Loucy (cell line): ENCODE data around the gene CST9.

Experiments
- H2AFZ ChIP-seq: fragments of 200-600 bp; sonication (generic); 2 replicates; pipeline ENCODE4 v1.6.0; 2016; ENCODE audit warnings: antibody characterized with exemption, mild to moderate bottlenecking, low read length, moderate library complexity
- H3F3A ChIP-seq: fragments of 200-600 bp; 2 replicates; pipeline ENCODE4 v1.6.0; 2016; ENCODE audit warnings: antibody characterized with exemption, low read depth, mild to moderate bottlenecking
- H3K27me3 ChIP-seq: fragments of 200-600 bp; sonication (generic); 2 replicates; pipeline ENCODE4 v1.6.1; 2014; ENCODE audit warnings: low read length, mild to moderate bottlenecking; ENCODE audit not compliant: insufficient read depth, poor library complexity, severe bottlenecking
- H3K36me3 ChIP-seq: fragments of 200-600 bp; sonication (generic); 2 replicates; pipeline ENCODE4 v1.6.1; 2016; ENCODE audit warnings: low read length; ENCODE audit not compliant: insufficient read depth
- H3K4me1 ChIP-seq: fragments of 200-600 bp; sonication (generic); 2 replicates; pipeline ENCODE4 v1.5.1; 2014; ENCODE audit warnings: low read length, mild to moderate bottlenecking; ENCODE audit not compliant: insufficient read depth, poor library complexity, severe bottlenecking
- H3K4me2 ChIP-seq: fragments of 200-600 bp; sonication (generic); 2 replicates; pipeline ENCODE4 v1.6.0; 2014; ENCODE audit warnings: antibody characterized with exemption, low read length, low read depth, mild to moderate bottlenecking; ENCODE audit not compliant: poor library complexity, severe bottlenecking
- H3K4me3 ChIP-seq: fragments of 200-600 bp; sonication (generic); 2 replicates; pipeline ENCODE4 v1.5.1; 2014; ENCODE audit warnings: low read length, mild to moderate bottlenecking, mixed read lengths; ENCODE audit not compliant: poor library complexity, severe bottlenecking
- H3K79me2 ChIP-seq: fragments of 200-600 bp; sonication (generic); 2 replicates; pipeline ENCODE4 v1.6.1; 2014; ENCODE audit warnings: low read length; ENCODE audit not compliant: insufficient read depth
- H3K9ac ChIP-seq: fragments of 200-600 bp; sonication (generic); 2 replicates; pipeline ENCODE4 v1.6.0; 2014; ENCODE audit warnings: mild to moderate bottlenecking, low read depth, low read length, moderate library complexity; ENCODE audit not compliant: poor library complexity, severe bottlenecking
- H3K9me2 ChIP-seq: fragments of 200-600 bp; sonication (generic); replicated peaks from 2 replicates; pipeline ENCODE4 v1.6.1; 2016; ENCODE audit warnings: low read depth, low read length, mixed read lengths
- H3K9me3 ChIP-seq: fragments of 200-600 bp; sonication (generic); 2 replicates; pipeline ENCODE4 v1.6.1; 2014; ENCODE audit warnings: mild to moderate bottlenecking, antibody characterized with exemption, low read length, low read depth; ENCODE audit not compliant: insufficient read depth
- H4K20me1 ChIP-seq: fragments of 200-600 bp; sonication (generic); 2 replicates; pipeline ENCODE4 v1.6.0; 2014; ENCODE audit warnings: antibody characterized with exemption, low read length, mild to moderate bottlenecking; ENCODE audit not compliant: insufficient read depth, poor library complexity, severe bottlenecking
- CTCF ChIP-seq: fragments of 200-600 bp; sonication (generic); conservative IDR thresholded peaks from 2 replicates; pipeline ENCODE4 v1.5.1; 2014; ENCODE audit warnings: mild to moderate bottlenecking, antibody characterized with exemption, low read length
- EZH2phosphoT487 ChIP-seq: fragments of 200-600 bp; IDR thresholded peaks from 2 replicates; pipeline ENCODE4 v1.6.1; 2018; ENCODE audit warnings: antibody characterized with exemption, mild to moderate bottlenecking, moderate library complexity, borderline replicate concordance

The CST9 gene

GRCh38 chr20:23587631-23588030, 18.1 kb downstream of the CST9 start:
- H3K9me3 ChIP-seq, result no peaks in the 10 kb centered on the region; the same call in 1 of the 2 replicates
- TF ChIP-seq EZH2phosphoT487, result no peak
- TF ChIP-seq CTCF, result no peak

GRCh38 chr20:23586735-23587525, 18.8 kb downstream of the CST9 start:
- no peak for TF ChIP-seq CTCF
- no peak for TF ChIP-seq EZH2phosphoT487
- no peak overlapping the region for H3K9ac ChIP-seq
- no peaks in the 10 kb centered on the region for H3K9me2 ChIP-seq
- no peaks in the 10 kb centered on the region for H3K4me1 ChIP-seq
- H3F3A ChIP-seq, result no peaks in the 10 kb centered on the region
- no peaks in the 10 kb centered on the region for H3K36me3 ChIP-seq
- H2AFZ ChIP-seq, result no peak overlapping the region
- H3K4me3 ChIP-seq, result no peak overlapping the region
- H3K79me2 ChIP-seq, result no peaks in the 10 kb centered on the region
- no peaks in the 10 kb centered on the region for H3K27me3 ChIP-seq
- no peaks in the 10 kb centered on the region for H4K20me1 ChIP-seq
- H3K9me3 ChIP-seq, result no peaks in the 10 kb centered on the region; the same call in 1 of the 2 replicates
- H3K4me2 ChIP-seq, result no peak overlapping the region

More at GRCh38 chr20:23587631-23588030, 18.1 kb downstream of the CST9 start:
- no peaks in the 10 kb centered on the region for H3K79me2 ChIP-seq
- H4K20me1 ChIP-seq, result no peaks in the 10 kb centered on the region
- H3K36me3 ChIP-seq, result no peaks in the 10 kb centered on the region
- no peaks in the 10 kb centered on the region for H3K27me3 ChIP-seq
- H3F3A ChIP-seq, result no peaks in the 10 kb centered on the region
- H3K4me1 ChIP-seq, result no peaks in the 10 kb centered on the region
- no peak overlapping the region for H3K4me2 ChIP-seq
- no peak overlapping the region for H3K4me3 ChIP-seq
- no peaks in the 10 kb centered on the region for H3K9me2 ChIP-seq
- H2AFZ ChIP-seq, result no peak overlapping the region
- H3K9ac ChIP-seq, result no peak overlapping the region

GRCh38 chr20:23585808-23586734, 19.6 kb downstream of the CST9 start:
- Histone ChIP-seq H3K4me1 (no peaks in the 10 kb centered on the region), H3K9ac (no peak overlapping the region)

More at GRCh38 chr20:23585808-23586734, 19.6 kb downstream of the CST9 start:
- Histone ChIP-seq H3K9me3 (no peaks in the 10 kb centered on the region; the same call in 1 of the 2 replicates), H3K79me2 (no peaks in the 10 kb centered on the region), H4K20me1 (no peaks in the 10 kb centered on the region), H3K36me3 (no peaks in the 10 kb centered on the region), H2AFZ (no peak overlapping the region), H3K27me3 (no peaks in the 10 kb centered on the region), H3K4me3 (no peak overlapping the region), H3F3A (no peaks in the 10 kb centered on the region), H3K4me2 (no peak overlapping the region), H3K9me2 (no peaks in the 10 kb centered on the region)
- TF ChIP-seq CTCF, result no peak
- TF ChIP-seq EZH2phosphoT487, result no peak
